Measurements from ENCODE around the gene DIPK1B. TPM values are rescaled to one million over a fixed set of nuclear protein-coding genes. Genes with fewer than 3 reads are reported as not detected.

DIPK1B gene
- total RNA-seq, 1 donor from 2014 or later = 22.4 TPM

- Mint-ChIP-seq H3K9me3 (ENCODE audit: unreplicated experiment) (no peaks in the 10 kb centered on the region), H3K4me3 (ENCODE audit: unreplicated experiment) (no peak overlapping the region), H3K36me3 (ENCODE audit: low read depth, unreplicated experiment) (peaks cover 8% of the 10 kb centered on the region), H3K27ac (ENCODE audit: unreplicated experiment) (peak overlapping the region; percentile 47), H3K4me1 (ENCODE audit: low read depth, unreplicated experiment) (peaks cover 9% of the 10 kb centered on the region), H3K27me3 (ENCODE audit: low read depth, unreplicated experiment) (no peaks in the 10 kb centered on the region)
- Histone ChIP-seq H3K36me3 (ENCODE audit: insufficient read depth, low read length) (peaks cover 12% of the 10 kb centered on the region), H2AFZ (ENCODE audit: low read depth, low read length) (no peak overlapping the region), H3K79me2 (ENCODE audit: insufficient read depth, low read length) (peaks cover 19% of the 10 kb centered on the region), H4K20me1 (ENCODE audit: insufficient read depth, low read length) (peaks cover 48% of the 10 kb centered on the region), H3K27ac (ENCODE audit: low read depth, low read length) (no peak overlapping the region), H3K27me3 (ENCODE audit: insufficient read depth, low read length) (no peaks in the 10 kb centered on the region), H3K4me1 (ENCODE audit: insufficient read depth, low read length) (peaks cover 21% of the 10 kb centered on the region), H3K4me3 (ENCODE audit: insufficient read depth, low read depth, low read length) (no peak overlapping the region), H3K9me3 (ENCODE audit: insufficient read depth, low read depth, low read length) (no peaks in the 10 kb centered on the region), H3K9ac (ENCODE audit: low read length) (peak overlapping the region; percentile 10), H3K4me2 (ENCODE audit: low read length) (peak overlapping the region; percentile 59)
- DNase-seq (ENCODE audit: low read depth) = no peak
- FAIRE-seq = no peak
- TF ChIP-seq CTCF (IDR thresholded peaks at IDR 0.05; ENCODE audit: insufficient read depth, low read depth, low read length) = no peak
- TF ChIP-seq EZH2 (IDR thresholded peaks at IDR 0.05; ENCODE audit: insufficient read depth, low read length) = no peak
These were observed 8.0 kb downstream of the DIPK1B start for GRCh38 chr9:136720251-136720897.

- H3K79me2 ChIP-seq (ENCODE audit: insufficient read depth, low read length) = peaks cover 25% of the 10 kb centered on the region
- peaks cover 53% of the 10 kb centered on the region for H4K20me1 ChIP-seq (ENCODE audit: insufficient read depth, low read length)
- peak overlapping the region; percentile 48 for H3K27ac ChIP-seq (ENCODE audit: low read depth, low read length)
- peaks cover 15% of the 10 kb centered on the region for H3K36me3 ChIP-seq (ENCODE audit: insufficient read depth, low read length)
- no peaks in the 10 kb centered on the region for H3K9me3 ChIP-seq (ENCODE audit: insufficient read depth, low read depth, low read length)
- no peak overlapping the region for H2AFZ ChIP-seq (ENCODE audit: low read depth, low read length)
- peaks cover 8% of the 10 kb centered on the region for H3K36me3 Mint-ChIP-seq (ENCODE audit: low read depth, unreplicated experiment)
- no peaks in the 10 kb centered on the region for H3K27me3 Mint-ChIP-seq (ENCODE audit: low read depth, unreplicated experiment)
- no peak overlapping the region for H3K4me3 Mint-ChIP-seq (ENCODE audit: unreplicated experiment)
- H3K4me1 Mint-ChIP-seq (ENCODE audit: low read depth, unreplicated experiment) = peaks cover 13% of the 10 kb centered on the region
- FAIRE-seq (no peak), DNase-seq (ENCODE audit: low read depth) (no peak)
- H3K27ac Mint-ChIP-seq (ENCODE audit: unreplicated experiment) = peak overlapping the region; percentile 29
- H3K27me3 ChIP-seq (ENCODE audit: insufficient read depth, low read length) = no peaks in the 10 kb centered on the region
- H3K9me3 Mint-ChIP-seq (ENCODE audit: unreplicated experiment) = no peaks in the 10 kb centered on the region
- TF ChIP-seq CTCF (IDR thresholded peaks at IDR 0.05; ENCODE audit: insufficient read depth, low read depth, low read length) = no peak
- no peak for TF ChIP-seq EZH2 (IDR thresholded peaks at IDR 0.05; ENCODE audit: insufficient read depth, low read length)
- peak overlapping the region; percentile 59 for H3K4me2 ChIP-seq (ENCODE audit: low read length)
- no peak overlapping the region for H3K9ac ChIP-seq (ENCODE audit: low read length)
- H3K4me1 ChIP-seq (ENCODE audit: insufficient read depth, low read length) = peaks cover 26% of the 10 kb centered on the region
- H3K4me3 ChIP-seq (ENCODE audit: insufficient read depth, low read depth, low read length) = no peak overlapping the region
These were observed 8.5 kb downstream of the DIPK1B start for GRCh38 chr9:136720898-136721338.

All from astrocyte (in vitro differentiated cells and primary cell).